ENCODE results near the gene TTC5. TPM values are rescaled to one million over a fixed set of nuclear protein-coding genes. Genes with fewer than 3 reads are reported as not detected.

TTC5 gene
- total and polyA plus RNA-seq, 7 experiments from 2014 or later = 16.4 to 30.1 (median 20.8) TPM

DNA sequence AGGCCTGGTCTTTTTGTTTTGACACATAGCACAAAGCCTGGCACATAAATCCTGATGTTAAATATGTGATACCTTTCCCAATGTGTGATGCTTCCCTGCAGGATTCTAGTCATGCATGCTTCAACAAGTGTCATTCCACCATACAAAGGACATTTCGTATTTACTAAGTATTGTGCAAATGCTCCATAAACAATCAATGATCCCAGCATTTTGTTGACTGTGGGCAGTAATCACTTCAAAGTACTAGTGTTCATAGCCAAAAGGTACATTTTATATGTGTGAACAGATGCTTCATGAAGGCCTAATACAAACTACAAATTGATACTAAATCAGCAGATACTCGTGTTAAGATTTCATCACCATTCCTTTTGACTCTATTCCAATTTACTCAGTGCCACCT, 23.0 kb upstream of the TTC5 start:
- POLR2A ChIA-PET = interaction anchor here (0.6 to 5.4 kb wide), 6 partner anchors 13 to 354 kb away, joined by 3 to 26 read pairs (median 4); partner anchors contain the start of gene RNASE4
- intact Hi-C loops (cut with micrococcal nuclease) = loop anchor here in 1 of 2 donors (5.0 kb wide), 2 partner anchors 529 to 644 kb away; no protein-coding TSS in a partner anchor

DNA sequence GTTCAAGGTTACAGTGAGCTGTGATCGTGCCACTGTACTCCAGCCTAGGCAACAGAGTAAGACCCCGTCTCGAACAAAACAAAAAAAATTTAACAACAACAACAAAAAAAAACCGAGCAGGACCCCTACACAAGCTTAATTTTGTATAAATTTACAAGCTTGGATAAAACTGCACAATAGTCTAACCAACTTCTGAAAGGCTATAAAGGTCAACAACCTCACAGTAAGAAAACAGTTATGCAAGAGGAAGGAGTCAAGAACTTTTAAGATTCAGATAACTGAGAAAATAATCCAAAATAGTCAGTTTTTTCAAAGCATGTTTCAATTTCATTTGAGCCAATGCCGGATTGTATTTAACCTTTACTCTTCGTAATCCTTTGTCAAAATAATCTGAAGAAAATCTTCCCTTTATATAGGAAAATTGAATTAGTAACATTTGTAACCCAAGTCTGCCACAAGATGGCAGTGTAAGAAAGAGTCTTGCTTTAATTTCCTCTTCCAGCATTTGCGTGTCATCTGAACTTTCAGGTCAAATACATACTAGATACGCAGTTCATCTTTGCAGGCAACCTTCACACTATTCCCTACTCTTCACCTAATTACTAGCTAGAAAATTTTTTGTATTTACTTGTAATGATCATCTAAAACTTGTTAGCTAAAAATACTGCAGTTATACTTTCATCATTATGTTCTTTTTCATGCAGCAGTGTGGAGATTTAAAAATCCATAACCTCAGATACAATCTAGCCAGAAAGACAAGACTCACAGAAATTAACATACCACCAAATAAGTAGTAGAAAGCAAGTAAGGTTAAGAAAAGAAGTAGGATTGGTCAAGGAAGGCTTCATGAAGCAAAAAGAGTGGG, 21.5 kb upstream of the TTC5 start:
- intact Hi-C loops (cut with micrococcal nuclease) = loop anchor here (1.0 to 5.0 kb wide), 12 partner anchors 16 to 645 kb away; partner anchors contain the start of genes PARP2 (in 2 of the 2), OSGEP (in 1 of the 2) and TEP1 (in 1 of the 2)
- ATAC-seq (peak; percentile 81), DNase-seq (peak in 7 of 9 donors; percentile 44 to 74 (median 66))
- Histone ChIP-seq H3K4me3 (ENCODE audit: low read length) (no peak overlapping the region), H3K4me1 (ENCODE audit: control insufficient read depth in 2 of 2, insufficient read depth in 2 of 2, low read length in 2 of 2) (peaks cover 0 to 4% of the 10 kb centered on the region in 2 donors), H3K27me3 (ENCODE audit: control insufficient read depth in 2 of 2, insufficient read depth in 2 of 2, low read length in 2 of 2) (no peaks in the 10 kb centered on the region), H3K27ac (ENCODE audit: low read depth, low read length) (no peak overlapping the region), H3K9me3 (ENCODE audit: control insufficient read depth in 2 of 3, low read length in 3 of 3) (no peaks in the 10 kb centered on the region), H3K36me3 (ENCODE audit: control insufficient read depth in 2 of 3, insufficient read depth in 3 of 3, low read length in 3 of 3) (peaks cover 0 to 14% (median 0%) of the 10 kb centered on the region in 3 experiments)
- Mint-ChIP-seq H3K36me3 (peaks cover 0 to 12% (median 0%) of the 10 kb centered on the region in 5 donors), H3K4me1 (peaks cover 9 to 42% (median 27%) of the 10 kb centered on the region in 7 donors), H3K27me3 (no peaks in the 10 kb centered on the region), H3K27ac (peak overlapping the region; percentile 35 to 93 (median 66)), H3K4me3 (peak overlapping the region in 5 of 10 donors; percentile 2 to 52 (median 26)), H3K9me3 (no peaks in the 10 kb centered on the region)
- ChIA-PET POLR2A (interaction anchor here (0.6 to 2.4 kb wide), 6 partner anchors 16 to 356 kb away, joined by 3 to 17 read pairs (median 6); partner anchors contain the start of genes PARP2 and RNASE4), CTCF (interaction anchor here (0.5 to 6.2 kb wide), 28 partner anchors 14 to 549 kb away, joined by 3 to 104 read pairs (median 4); partner anchors contain the start of genes APEX1, OSGEP and PARP2)

More for the DNA sequence above, 23.0 kb upstream of the TTC5 start:
- Histone ChIP-seq H3K4me3 (ENCODE audit: low read length) (no peak overlapping the region), H3K9me3 (ENCODE audit: control insufficient read depth in 2 of 3, low read length in 3 of 3) (no peaks in the 10 kb centered on the region), H3K27me3 (ENCODE audit: control insufficient read depth in 2 of 2, insufficient read depth in 2 of 2, low read length in 2 of 2) (no peaks in the 10 kb centered on the region), H3K27ac (ENCODE audit: low read depth, low read length) (no peak overlapping the region), H3K36me3 (ENCODE audit: control insufficient read depth in 2 of 3, insufficient read depth in 3 of 3, low read length in 3 of 3) (peaks cover 0 to 14% (median 0%) of the 10 kb centered on the region in 3 experiments), H3K4me1 (ENCODE audit: control insufficient read depth in 2 of 2, insufficient read depth in 2 of 2, low read length in 2 of 2) (peaks cover 0 to 4% of the 10 kb centered on the region in 2 donors)
- no peak overlapping the region for H3K4me3 Mint-ChIP-seq
- peaks cover 0 to 12% (median 0%) of the 10 kb centered on the region in 5 donors for H3K36me3 Mint-ChIP-seq
- H3K27me3 Mint-ChIP-seq = no peaks in the 10 kb centered on the region
- CTCF ChIA-PET = interaction anchor here (0.6 to 6.2 kb wide), 13 partner anchors 12 to 363 kb away, joined by 3 to 104 read pairs (median 5); partner anchors contain the start of genes APEX1, OSGEP and PARP2
- peaks cover 19 to 49% (median 41%) of the 10 kb centered on the region in 7 donors for H3K4me1 Mint-ChIP-seq
- ATAC-seq (no peak), DNase-seq (no peak)
- no peaks in the 10 kb centered on the region for H3K9me3 Mint-ChIP-seq
- H3K27ac Mint-ChIP-seq = peak overlapping the region in 4 of 9 donors; percentile 6 to 71 (median 40)

- no peak overlapping the region for H3K27ac Mint-ChIP-seq
- H3K9me3 Mint-ChIP-seq = no peaks in the 10 kb centered on the region
- H3K4me1 Mint-ChIP-seq = peaks cover 0 to 4% (median 0%) of the 10 kb centered on the region in 7 donors
- no peak overlapping the region for H3K4me3 ChIP-seq (ENCODE audit: low read length)
- H3K27me3 ChIP-seq (ENCODE audit: control insufficient read depth in 2 of 2, insufficient read depth in 2 of 2, low read length in 2 of 2) = no peaks in the 10 kb centered on the region
- ChIA-PET CTCF (no interaction called here), POLR2A (interaction anchor here (1.9 kb wide), 1 partner anchor 12 kb away, joined by 10 read pairs; the partner anchor contains the start of gene TTC5)
- no peak overlapping the region for H3K4me3 Mint-ChIP-seq
- no peaks in the 10 kb centered on the region for H3K9me3 ChIP-seq (ENCODE audit: control insufficient read depth in 2 of 3, low read length in 3 of 3)
- intact Hi-C loops (cut with micrococcal nuclease) = no loop called here
- no peaks in the 10 kb centered on the region for H3K27me3 Mint-ChIP-seq
- H3K36me3 Mint-ChIP-seq = peaks cover 3 to 35% (median 15%) of the 10 kb centered on the region in 5 donors
- no peaks in the 10 kb centered on the region for H3K4me1 ChIP-seq (ENCODE audit: control insufficient read depth in 2 of 2, insufficient read depth in 2 of 2, low read length in 2 of 2)
- H3K36me3 ChIP-seq (ENCODE audit: control insufficient read depth in 2 of 3, insufficient read depth in 3 of 3, low read length in 3 of 3) = peaks cover 0 to 23% (median 8%) of the 10 kb centered on the region in 3 experiments
- ATAC-seq (no peak), DNase-seq (no peak)
- no peak overlapping the region for H3K27ac ChIP-seq (ENCODE audit: low read depth, low read length)
Measured at GRCh38 chr14:20317720-20318119, 12.0 kb upstream of the TTC5 start.

DNA sequence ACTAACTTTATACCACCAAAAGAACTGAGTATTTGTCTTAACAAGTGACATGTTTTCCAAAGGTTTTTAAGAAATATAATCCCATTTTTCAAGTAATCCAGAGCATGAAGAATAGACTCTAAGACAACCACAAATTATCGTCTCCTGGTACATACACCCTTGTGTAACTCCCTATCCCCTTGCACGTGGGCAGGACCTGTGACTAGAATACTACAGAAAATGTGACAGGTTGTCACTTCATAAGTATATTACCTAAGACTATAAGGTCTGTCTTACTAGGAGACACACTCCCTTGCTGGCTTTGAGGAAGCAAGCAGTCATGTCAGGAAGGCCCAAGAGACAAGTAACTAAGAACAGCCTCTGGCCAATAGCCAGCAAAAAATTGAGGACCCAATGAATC, 8.3 kb upstream of the TTC5 start:
- Mint-ChIP-seq H3K4me3 (no peak overlapping the region), H3K9me3 (no peaks in the 10 kb centered on the region), H3K27ac (peak overlapping the region in 1 of 9 donors; percentile 7), H3K27me3 (no peaks in the 10 kb centered on the region), H3K36me3 (peaks cover 3 to 34% (median 15%) of the 10 kb centered on the region in 5 donors), H3K4me1 (peaks cover 0 to 5% (median 0%) of the 10 kb centered on the region in 7 donors)
- ATAC-seq (no peak), DNase-seq (no peak)
- no peaks in the 10 kb centered on the region for H3K4me1 ChIP-seq (ENCODE audit: control insufficient read depth in 2 of 2, insufficient read depth in 2 of 2, low read length in 2 of 2)
- ChIA-PET CTCF (no interaction called here), POLR2A (no interaction called here)
- no peak overlapping the region for H3K27ac ChIP-seq (ENCODE audit: low read depth, low read length)
- H3K27me3 ChIP-seq (ENCODE audit: control insufficient read depth in 2 of 2, insufficient read depth in 2 of 2, low read length in 2 of 2) = no peaks in the 10 kb centered on the region
- intact Hi-C loops (cut with micrococcal nuclease) = no loop called here
- peaks cover 0 to 20% (median 8%) of the 10 kb centered on the region in 3 experiments for H3K36me3 ChIP-seq (ENCODE audit: control insufficient read depth in 2 of 3, insufficient read depth in 3 of 3, low read length in 3 of 3)
- H3K9me3 ChIP-seq (ENCODE audit: control insufficient read depth in 2 of 3, low read length in 3 of 3) = no peaks in the 10 kb centered on the region
- H3K4me3 ChIP-seq (ENCODE audit: low read length) = no peak overlapping the region

DNA sequence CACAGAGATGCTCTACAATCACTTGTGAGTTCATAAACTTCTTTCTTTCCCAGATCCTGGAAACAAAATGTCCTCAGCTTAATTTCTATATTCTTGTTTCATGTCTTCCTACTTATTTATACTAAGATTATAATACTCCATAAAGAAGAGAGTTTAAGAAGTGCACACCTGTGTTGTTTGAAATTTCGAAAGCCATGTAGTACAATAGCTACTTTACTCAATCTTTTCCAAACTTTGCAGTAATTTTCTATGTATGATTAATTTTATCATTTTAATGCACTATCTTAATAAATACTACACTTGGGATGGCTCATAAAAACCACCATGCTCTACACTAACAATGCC, 300 bp upstream of the TTC5 start:
- H3K4me3 Mint-ChIP-seq = peak overlapping the region; percentile 88 to 99 (median 94)
- peak overlapping the region; percentile 64 for H3K4me3 ChIP-seq (ENCODE audit: low read length)
- H3K27ac ChIP-seq (ENCODE audit: low read depth, low read length) = no peak overlapping the region
- H3K27me3 Mint-ChIP-seq = no peaks in the 10 kb centered on the region
- peaks cover 9 to 14% of the 10 kb centered on the region in 2 donors for H3K4me1 ChIP-seq (ENCODE audit: control insufficient read depth in 2 of 2, insufficient read depth in 2 of 2, low read length in 2 of 2)
- H3K27ac Mint-ChIP-seq = peak overlapping the region; percentile 78 to 95 (median 90)
- peaks cover 22 to 41% (median 35%) of the 10 kb centered on the region in 7 donors for H3K4me1 Mint-ChIP-seq
- CTCF ChIA-PET = interaction anchor here (1.0 kb wide), 1 partner anchor 303 kb away, joined by 4 read pairs; no protein-coding TSS in a partner anchor
- no peaks in the 10 kb centered on the region for H3K27me3 ChIP-seq (ENCODE audit: control insufficient read depth in 2 of 2, insufficient read depth in 2 of 2, low read length in 2 of 2)
- peaks cover 0 to 8% (median under 1%) of the 10 kb centered on the region in 3 experiments for H3K36me3 ChIP-seq (ENCODE audit: control insufficient read depth in 2 of 3, insufficient read depth in 3 of 3, low read length in 3 of 3)
- ATAC-seq (no peak), DNase-seq (peak in 1 of 9 donors; percentile 3)
- H3K9me3 Mint-ChIP-seq = peaks cover 0 to 4% (median 0%) of the 10 kb centered on the region in 11 donors
- no peaks in the 10 kb centered on the region for H3K9me3 ChIP-seq (ENCODE audit: control insufficient read depth in 2 of 3, low read length in 3 of 3)
- intact Hi-C loops (cut with micrococcal nuclease) = no loop called here
- peaks cover 0 to 13% (median 13%) of the 10 kb centered on the region in 5 donors for H3K36me3 Mint-ChIP-seq
- POLR2A ChIA-PET = interaction anchor here (2.7 kb wide), 1 partner anchor 12 kb away, joined by 10 read pairs; no protein-coding TSS in a partner anchor

DNA sequence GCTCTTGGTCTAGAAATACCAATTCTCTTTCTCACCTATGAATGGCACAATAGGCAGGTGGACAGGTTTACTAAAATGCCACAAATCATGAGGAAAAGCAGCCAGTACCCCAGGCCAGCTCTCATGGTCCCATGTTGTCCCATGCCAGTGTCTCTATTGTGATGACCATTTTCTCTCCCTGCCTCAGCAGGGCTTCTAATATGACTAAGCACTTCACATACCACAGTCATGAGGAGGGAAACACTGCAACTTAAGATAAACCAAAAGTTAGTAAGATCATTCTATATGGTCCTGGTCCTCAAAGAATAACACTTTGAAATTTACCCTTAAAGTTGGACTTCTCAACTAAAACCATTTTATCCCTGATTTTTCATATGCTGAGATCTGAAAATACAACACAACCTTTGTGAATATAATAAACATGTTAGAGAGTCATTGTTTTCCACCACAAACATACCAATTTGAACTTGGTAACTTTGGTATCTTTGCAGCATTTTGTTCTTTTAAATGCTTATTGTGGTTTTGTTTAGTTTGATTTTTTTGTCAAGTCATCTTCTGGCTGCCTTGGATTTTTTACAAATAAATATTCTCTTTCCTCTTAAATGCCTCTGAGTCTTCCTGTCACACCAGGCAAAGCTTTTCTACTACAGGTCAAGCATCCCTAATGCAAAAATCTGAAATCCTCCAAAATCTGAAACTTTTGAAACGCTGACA, 3.6 kb downstream of the TTC5 start:
- ATAC-seq (no peak), DNase-seq (no peak)
- Histone ChIP-seq H3K9me3 (ENCODE audit: control insufficient read depth in 2 of 3, low read length in 3 of 3) (no peaks in the 10 kb centered on the region), H3K4me3 (ENCODE audit: low read length) (no peak overlapping the region), H3K36me3 (ENCODE audit: control insufficient read depth in 2 of 3, insufficient read depth in 3 of 3, low read length in 3 of 3) (peaks cover 4 to 43% (median 8%) of the 10 kb centered on the region in 3 experiments), H3K4me1 (ENCODE audit: control insufficient read depth in 2 of 2, insufficient read depth in 2 of 2, low read length in 2 of 2) (peaks cover 9 to 14% of the 10 kb centered on the region in 2 donors), H3K27ac (ENCODE audit: low read depth, low read length) (no peak overlapping the region), H3K27me3 (ENCODE audit: control insufficient read depth in 2 of 2, insufficient read depth in 2 of 2, low read length in 2 of 2) (no peaks in the 10 kb centered on the region)
- peaks cover 0 to 4% (median 0%) of the 10 kb centered on the region in 11 donors for H3K9me3 Mint-ChIP-seq
- H3K27me3 Mint-ChIP-seq = no peaks in the 10 kb centered on the region
- no peak overlapping the region for H3K4me3 Mint-ChIP-seq
- intact Hi-C loops (cut with micrococcal nuclease) = no loop called here
- peaks cover 22 to 47% (median 38%) of the 10 kb centered on the region in 7 donors for H3K4me1 Mint-ChIP-seq
- ChIA-PET CTCF (no interaction called here), POLR2A (no interaction called here)
- H3K27ac Mint-ChIP-seq = no peak overlapping the region
- H3K36me3 Mint-ChIP-seq = peaks cover 10 to 37% (median 26%) of the 10 kb centered on the region in 5 donors
